Neural progenitor cell (in vitro differentiated cells): ENCODE data around the gene POLR3A. TPM values are rescaled to one million over a fixed set of nuclear protein-coding genes. Genes with fewer than 3 reads are reported as not detected.
A peak's percentile ranks its signal among the peaks of the same experiment; 100 is the strongest.

Experiments
- DNase-seq: peaks from one replicate; pipeline ENCODE4 v3.0.0-alpha.2; 2016; ENCODE audit warnings: low spot score
- H2AFZ ChIP-seq: fragments of 200-600 bp; sonication (generic); replicated peaks from 2 replicates; pipeline ENCODE4 v1.6.1; 2016; ENCODE audit warnings: antibody characterized with exemption
- H3F3A ChIP-seq: fragments of 200-600 bp; sonication (generic); 2 replicates; pipeline ENCODE4 v1.6.1; 2016; ENCODE audit warnings: antibody characterized with exemption, low read depth
- H3K27ac ChIP-seq: fragments of 200-600 bp; sonication (generic); 2 replicates; pipeline ENCODE4 v1.5.1; 2016; ENCODE audit warnings: mild to moderate bottlenecking
- H3K27me3 ChIP-seq: fragments of 200-600 bp; sonication (generic); 2 replicates; pipeline ENCODE4 v1.6.1; 2016; ENCODE audit warnings: mild to moderate bottlenecking, moderate library complexity
- H3K36me3 ChIP-seq: fragments of 200-600 bp; sonication (generic); 2 replicates; pipeline ENCODE4 v1.5.1; 2016
- H3K4me1 ChIP-seq: fragments of 200-600 bp; sonication (generic); 2 replicates; pipeline ENCODE4 v1.6.1; 2016; ENCODE audit warnings: mixed run types
- H3K4me2 ChIP-seq: fragments of 200-600 bp; sonication (generic); 2 replicates; pipeline ENCODE4 v1.6.1; 2016
- H3K4me3 ChIP-seq: fragments of 200-600 bp; sonication (generic); 2 replicates; pipeline ENCODE4 v1.5.1; 2016
- H3K79me2 ChIP-seq: fragments of 200-600 bp; sonication (generic); 2 replicates; pipeline ENCODE4 v1.6.1; 2016; ENCODE audit warnings: low read depth
- H3K9ac ChIP-seq: fragments of 200-600 bp; sonication (generic); 2 replicates; pipeline ENCODE4 v1.6.1; 2016
- H3K9me3 ChIP-seq: fragments of 200-600 bp; sonication (generic); 2 replicates; pipeline ENCODE4 v1.5.1; 2016; ENCODE audit warnings: low read depth
- H4K20me1 ChIP-seq: fragments of 200-600 bp; sonication (generic); 2 replicates; pipeline ENCODE4 v1.6.1; 2016; ENCODE audit warnings: low read depth
- H3K27ac Mint-ChIP-seq: 3 replicates; pipeline ENCODE4 v1.8.0; 2021; ENCODE audit warnings: mixed read lengths
- H3K27me3 Mint-ChIP-seq: 2 replicates; pipeline ENCODE4 v1.8.0; 2022; ENCODE audit warnings: low read depth, mild to moderate bottlenecking, inconsistent platforms, moderate library complexity, mixed read lengths; ENCODE audit not compliant: insufficient read depth
- H3K36me3 Mint-ChIP-seq: 3 replicates; pipeline ENCODE4 v1.8.0; 2021; ENCODE audit warnings: mixed read lengths
- H3K4me1 Mint-ChIP-seq: 3 replicates; pipeline ENCODE4 v1.8.0; 2021; ENCODE audit warnings: mixed read lengths
- H3K4me3 Mint-ChIP-seq: 3 replicates; pipeline ENCODE4 v1.8.0; 2021; ENCODE audit warnings: mild to moderate bottlenecking, moderate library complexity, mixed read lengths
- H3K9me3 Mint-ChIP-seq: 3 replicates; pipeline ENCODE4 v1.8.0; 2020; ENCODE audit warnings: mixed read lengths
- EZH2 ChIP-seq: fragments of 200-600 bp; sonication (generic); IDR thresholded peaks from 2 replicates; pipeline ENCODE4 v1.6.1; 2017; ENCODE audit warnings: antibody characterized with exemption, mild to moderate bottlenecking, moderate library complexity
- EZH2phosphoT487 ChIP-seq: fragments of 200-600 bp; sonication (generic); IDR thresholded peaks from 2 replicates; pipeline ENCODE4 v1.6.1; 2017; ENCODE audit warnings: antibody characterized with exemption
- total RNA-seq: library from RNA; depleted of rRNA; stranded (reverse); fragments of >200 nt; gene quantifications from 2 replicates; pipeline ENCODE4 v1.2.3, GENCODE V29; 2015; ENCODE audit warnings: low replicate concordance
- TF ChIP-seq, protein P1 (sequence below): fragments of 200-600 bp; sonication (generic); IDR thresholded peaks from 2 replicates; pipeline ENCODE4 v1.5.1; 2017; ENCODE audit warnings: antibody characterized with exemption, mild to moderate bottlenecking

The POLR3A gene
- total RNA-seq, 1 donor from 2014 or later: 16.0 TPM

- Histone ChIP-seq H3K9ac (no peak overlapping the region), H3K4me2 (no peak overlapping the region), H3K4me1 (peaks cover 17% of the 10 kb centered on the region), H3K9me3 (no peaks in the 10 kb centered on the region), H3K27ac (no peak overlapping the region), H3F3A (peaks cover 3% of the 10 kb centered on the region), H3K27me3 (no peaks in the 10 kb centered on the region), H3K79me2 (no peaks in the 10 kb centered on the region), H2AFZ (no peak overlapping the region), H3K36me3 (no peaks in the 10 kb centered on the region), H4K20me1 (no peaks in the 10 kb centered on the region), H3K4me3 (no peak overlapping the region)
- no peaks in the 10 kb centered on the region for H3K36me3 Mint-ChIP-seq
- no peak for TF ChIP-seq EZH2
- TF ChIP-seq, protein P1, sequence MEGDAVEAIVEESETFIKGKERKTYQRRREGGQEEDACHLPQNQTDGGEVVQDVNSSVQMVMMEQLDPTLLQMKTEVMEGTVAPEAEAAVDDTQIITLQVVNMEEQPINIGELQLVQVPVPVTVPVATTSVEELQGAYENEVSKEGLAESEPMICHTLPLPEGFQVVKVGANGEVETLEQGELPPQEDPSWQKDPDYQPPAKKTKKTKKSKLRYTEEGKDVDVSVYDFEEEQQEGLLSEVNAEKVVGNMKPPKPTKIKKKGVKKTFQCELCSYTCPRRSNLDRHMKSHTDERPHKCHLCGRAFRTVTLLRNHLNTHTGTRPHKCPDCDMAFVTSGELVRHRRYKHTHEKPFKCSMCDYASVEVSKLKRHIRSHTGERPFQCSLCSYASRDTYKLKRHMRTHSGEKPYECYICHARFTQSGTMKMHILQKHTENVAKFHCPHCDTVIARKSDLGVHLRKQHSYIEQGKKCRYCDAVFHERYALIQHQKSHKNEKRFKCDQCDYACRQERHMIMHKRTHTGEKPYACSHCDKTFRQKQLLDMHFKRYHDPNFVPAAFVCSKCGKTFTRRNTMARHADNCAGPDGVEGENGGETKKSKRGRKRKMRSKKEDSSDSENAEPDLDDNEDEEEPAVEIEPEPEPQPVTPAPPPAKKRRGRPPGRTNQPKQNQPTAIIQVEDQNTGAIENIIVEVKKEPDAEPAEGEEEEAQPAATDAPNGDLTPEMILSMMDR: no peak
- TF ChIP-seq EZH2phosphoT487: no peak
- no peaks in the 10 kb centered on the region for H3K9me3 Mint-ChIP-seq
- no peak for DNase-seq
- peaks cover 15% of the 10 kb centered on the region for H3K27me3 Mint-ChIP-seq
- peaks cover 26% of the 10 kb centered on the region for H3K4me1 Mint-ChIP-seq
- no peak overlapping the region for H3K27ac Mint-ChIP-seq
- peak overlapping the region; percentile 1 for H3K4me3 Mint-ChIP-seq
These were observed 87.5 kb downstream of the POLR3A start for GRCh38 chr10:77941790-77942189.

- Mint-ChIP-seq H3K9me3 (no peaks in the 10 kb centered on the region), H3K4me1 (peaks cover 29% of the 10 kb centered on the region), H3K36me3 (no peaks in the 10 kb centered on the region), H3K27ac (peak overlapping the region; percentile 42), H3K27me3 (peaks cover 17% of the 10 kb centered on the region), H3K4me3 (peak overlapping the region; percentile 41)
- Histone ChIP-seq H3F3A (peaks cover 3% of the 10 kb centered on the region), H2AFZ (peak overlapping the region; percentile 93), H4K20me1 (no peaks in the 10 kb centered on the region), H3K79me2 (no peaks in the 10 kb centered on the region), H3K27me3 (no peaks in the 10 kb centered on the region), H3K36me3 (no peaks in the 10 kb centered on the region), H3K9ac (no peak overlapping the region), H3K27ac (no peak overlapping the region), H3K4me2 (peak overlapping the region; percentile 13), H3K9me3 (no peaks in the 10 kb centered on the region), H3K4me1 (peaks cover 17% of the 10 kb centered on the region), H3K4me3 (no peak overlapping the region)
- no peak for DNase-seq
- TF ChIP-seq, protein P1: no peak
- TF ChIP-seq EZH2phosphoT487: no peak
- no peak for TF ChIP-seq EZH2
These were observed 88.7 kb downstream of the POLR3A start for GRCh38 chr10:77940627-77941026.

DNA sequence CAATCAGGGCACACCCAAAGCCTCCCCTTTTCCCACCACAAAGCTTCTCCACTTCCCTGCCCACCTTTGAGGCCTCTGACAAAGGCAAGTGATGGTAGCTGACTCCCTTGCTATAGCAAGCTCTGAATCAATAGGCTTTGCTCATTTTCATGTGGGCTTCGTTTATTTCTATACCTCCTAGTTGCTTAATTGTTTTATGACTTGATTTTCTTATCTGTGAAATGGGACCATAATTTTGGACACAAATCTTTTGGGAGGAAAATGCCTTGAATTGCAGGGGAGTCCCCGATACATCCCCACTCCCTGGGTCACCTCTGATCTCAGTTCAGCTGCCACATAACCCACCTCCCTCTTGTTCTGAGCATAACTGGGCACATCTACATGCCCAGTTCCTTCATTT lies 89.1 kb downstream of the POLR3A start:
- Mint-ChIP-seq H3K9me3 (no peaks in the 10 kb centered on the region), H3K36me3 (no peaks in the 10 kb centered on the region), H3K27ac (peak overlapping the region; percentile 42), H3K4me1 (peaks cover 29% of the 10 kb centered on the region), H3K4me3 (peak overlapping the region; percentile 41), H3K27me3 (peaks cover 19% of the 10 kb centered on the region)
- peaks cover 17% of the 10 kb centered on the region for H3K4me1 ChIP-seq
- DNase-seq: no peak
- peaks cover 3% of the 10 kb centered on the region for H3F3A ChIP-seq
- no peaks in the 10 kb centered on the region for H4K20me1 ChIP-seq
- TF ChIP-seq EZH2phosphoT487 (no peak), EZH2 (no peak)
- TF ChIP-seq, protein P1: no peak
- no peak overlapping the region for H3K4me2 ChIP-seq
- no peaks in the 10 kb centered on the region for H3K36me3 ChIP-seq
- H2AFZ ChIP-seq: peak overlapping the region; percentile 93
- no peaks in the 10 kb centered on the region for H3K27me3 ChIP-seq
- H3K9me3 ChIP-seq: no peaks in the 10 kb centered on the region
- H3K79me2 ChIP-seq: no peaks in the 10 kb centered on the region
- H3K4me3 ChIP-seq: no peak overlapping the region
- no peak overlapping the region for H3K27ac ChIP-seq
- H3K9ac ChIP-seq: no peak overlapping the region
